GM18499 (cell line): Measurements from ENCODE around the gene ACAN.

Experiments
- ATAC-seq: cut with Tn5 transposase; IDR thresholded peaks from one replicate; pipeline ENCODE4 v1.9.1; 2021; ENCODE audit warnings: moderate number of reproducible peaks; ENCODE audit not compliant: insufficient read depth, unreplicated experiment

The ACAN gene

GRCh38 chr15:88873786-88874185, 70.5 kb downstream of the ACAN start:
- ATAC-seq: no peak

- no peak for ATAC-seq
Observed at GRCh38 chr15:88874275-88874674, 71.0 kb downstream of the ACAN start.

- ATAC-seq: no peak
Observed at GRCh38 chr15:88874684-88875083, 71.4 kb downstream of the ACAN start.

GRCh38 chr15:88876573-88876972, 73.3 kb downstream of the ACAN start:
- ATAC-seq: no peak

- no peak for ATAC-seq
Observed at GRCh38 chr15:88877415-88877814, 74.2 kb downstream of the ACAN start.

GRCh38 chr15:88877906-88878305, 74.7 kb downstream of the ACAN start:
- no peak for ATAC-seq

- no peak for ATAC-seq
Observed at GRCh38 chr15:88878720-88879184, 75.5 kb downstream of the ACAN start.

- no peak for ATAC-seq
Observed at GRCh38 chr15:88880944-88881740, 77.9 kb downstream of the ACAN start.

GRCh38 chr15:88881775-88882174, 78.5 kb downstream of the ACAN start:
- no peak for ATAC-seq

- ATAC-seq: no peak
Observed at GRCh38 chr15:88882785-88883184, 79.5 kb downstream of the ACAN start.

GRCh38 chr15:88887068-88887580, 83.9 kb downstream of the ACAN start:
- ATAC-seq: no peak

GRCh38 chr15:88888719-88889118, 85.5 kb downstream of the ACAN start:
- no peak for ATAC-seq

- ATAC-seq: no peak
Observed at GRCh38 chr15:88890495-88890894, 87.3 kb downstream of the ACAN start.

GRCh38 chr15:88891540-88892254, 88.5 kb downstream of the ACAN start:
- ATAC-seq: no peak

- ATAC-seq: no peak
Observed at GRCh38 chr15:88894348-88894818, 91.1 kb downstream of the ACAN start.

- no peak for ATAC-seq
Observed at GRCh38 chr15:88894819-88895767, 91.9 kb downstream of the ACAN start, which contains the start of gene HAPLN3. HAPLN3 (minus strand) TSS chr15:88895544; CDS start chr15:88887298, 8,246 bp downstream.

GRCh38 chr15:88896333-88897033, 93.2 kb downstream of the ACAN start:
- no peak for ATAC-seq

- ATAC-seq: no peak
Observed at GRCh38 chr15:88897142-88897455, 93.9 kb downstream of the ACAN start.

GRCh38 chr15:88897456-88898194, 94.4 kb downstream of the ACAN start:
- no peak for ATAC-seq
